Measurements from ENCODE around the gene APC2. TPM values are rescaled to one million over a fixed set of nuclear protein-coding genes. Genes with fewer than 3 reads are reported as not detected.

APC2 gene
- total RNA-seq, 1 experiment from 2014 or later: 0.17 TPM

GRCh38 chr19:1446713-1447481, 3.0 kb upstream of the APC2 start:
- peak; percentile 49 for DNase-seq (ENCODE audit: low read depth)

GRCh38 chr19:1447504-1447903, 2.4 kb upstream of the APC2 start:
- DNase-seq (ENCODE audit: low read depth): no peak

GRCh38 chr19:1447944-1448343, 2.0 kb upstream of the APC2 start:
- no peak for DNase-seq (ENCODE audit: low read depth)

GRCh38 chr19:1450735-1451731, 1.1 kb downstream of the APC2 start:
- DNase-seq (ENCODE audit: low read depth): no peak

GRCh38 chr19:1451916-1452801, 2.2 kb downstream of the APC2 start:
- no peak for DNase-seq (ENCODE audit: low read depth)

GRCh38 chr19:1452802-1453524, 3.0 kb downstream of the APC2 start:
- no peak for DNase-seq (ENCODE audit: low read depth)

- peak; percentile 85 for DNase-seq (ENCODE audit: low read depth)
Measured at GRCh38 chr19:1453525-1454364, 3.8 kb downstream of the APC2 start.

- DNase-seq (ENCODE audit: low read depth): no peak
Measured at GRCh38 chr19:1455002-1455335, 5.0 kb downstream of the APC2 start.

- DNase-seq (ENCODE audit: low read depth): peak; percentile 72
Measured at GRCh38 chr19:1455336-1456120, 5.6 kb downstream of the APC2 start.

GRCh38 chr19:1456121-1456900, 6.4 kb downstream of the APC2 start:
- no peak for DNase-seq (ENCODE audit: low read depth)

- DNase-seq (ENCODE audit: low read depth): no peak
Measured at GRCh38 chr19:1457031-1457739, 7.3 kb downstream of the APC2 start.

GRCh38 chr19:1457892-1458291, 8.0 kb downstream of the APC2 start:
- DNase-seq (ENCODE audit: low read depth): no peak

- no peak for DNase-seq (ENCODE audit: low read depth)
Measured at GRCh38 chr19:1459479-1459878, 9.6 kb downstream of the APC2 start.

- DNase-seq (ENCODE audit: low read depth): no peak
Measured at GRCh38 chr19:1460033-1460995, 10.4 kb downstream of the APC2 start.

GRCh38 chr19:1461862-1462261, 11.9 kb downstream of the APC2 start:
- no peak for DNase-seq (ENCODE audit: low read depth)

GRCh38 chr19:1465191-1466016, 15.5 kb downstream of the APC2 start:
- DNase-seq (ENCODE audit: low read depth): no peak
